GM19351 (cell line): ENCODE measurements around the gene SLC13A5.
"Not testable (repeated sequence)": the region's sequence is repeated elsewhere in the genome, so short reads cannot be mapped to it uniquely, and the experiment has no call there.

Experiments
- ATAC-seq: cut with Tn5 transposase; IDR thresholded peaks from one replicate; pipeline ENCODE4 v1.9.1; 2021; ENCODE audit warnings: mild to moderate bottlenecking, moderate library complexity; ENCODE audit not compliant: unreplicated experiment

Gene SLC13A5

DNA sequence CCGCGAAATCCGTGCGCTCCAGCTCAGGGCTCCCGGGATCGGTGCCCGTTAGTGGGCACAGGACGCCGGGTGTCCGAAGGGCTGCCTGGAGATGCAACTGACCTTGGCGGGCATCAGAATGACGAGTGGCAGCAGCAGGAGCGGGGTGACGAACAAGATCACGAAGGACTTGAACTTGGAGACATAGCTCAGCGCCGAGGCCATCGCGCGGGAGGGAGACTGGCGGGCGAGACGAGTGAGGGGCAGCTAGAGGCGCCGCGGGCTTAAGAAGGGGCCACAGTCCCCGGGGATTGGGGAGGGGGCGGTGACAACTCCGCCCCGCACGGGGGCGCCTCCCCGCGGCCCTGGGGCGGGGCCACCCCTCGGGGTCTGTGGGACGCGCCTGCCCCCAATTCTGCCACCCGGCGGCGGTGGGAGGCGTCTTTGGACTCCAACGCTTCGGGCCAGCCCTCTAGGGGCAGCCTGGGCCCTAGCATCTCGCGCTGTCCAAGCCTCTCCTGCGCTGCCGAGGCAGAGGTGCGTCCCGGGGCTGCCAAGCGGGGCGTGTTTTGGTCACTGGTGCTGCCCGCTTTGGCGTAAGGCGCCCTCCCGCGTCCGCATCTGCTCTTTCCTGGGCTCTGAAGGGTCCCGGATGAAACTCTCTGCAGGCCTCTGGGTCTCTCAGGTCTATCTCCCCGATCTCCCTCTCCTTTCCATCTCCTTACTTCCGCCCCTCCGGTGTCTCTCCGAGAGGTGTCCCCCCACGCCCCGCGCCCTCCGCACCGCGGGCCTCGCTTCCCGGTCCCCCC, at the start of gene SLC13A5:
TSS of gene SLC13A5 (minus strand) at position 240 of the 788 bp plus-strand sequence. CDS start at position 204, 36 bp downstream.
- ATAC-seq, result no peak

DNA sequence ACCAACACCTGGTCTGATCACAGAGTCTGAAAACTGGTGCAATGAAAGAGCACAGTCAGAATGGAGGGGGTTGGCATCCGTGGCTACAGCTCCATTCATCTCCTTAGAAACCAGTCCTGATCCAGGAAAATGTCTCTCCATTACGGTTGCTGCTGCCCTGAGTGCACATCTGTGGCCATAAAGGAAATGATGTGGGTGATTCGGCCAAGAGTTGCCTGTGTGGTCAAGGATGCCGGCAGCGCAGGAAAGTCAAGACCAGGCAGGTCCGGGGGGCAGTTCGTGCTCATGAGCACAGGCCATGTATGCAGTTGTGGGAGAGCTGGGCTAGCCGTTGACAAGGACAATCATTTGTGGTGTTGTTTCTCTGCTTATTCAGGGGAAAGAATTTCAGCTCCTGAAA, 48.6 kb upstream of the SLC13A5 start:
- no peak for ATAC-seq

DNA sequence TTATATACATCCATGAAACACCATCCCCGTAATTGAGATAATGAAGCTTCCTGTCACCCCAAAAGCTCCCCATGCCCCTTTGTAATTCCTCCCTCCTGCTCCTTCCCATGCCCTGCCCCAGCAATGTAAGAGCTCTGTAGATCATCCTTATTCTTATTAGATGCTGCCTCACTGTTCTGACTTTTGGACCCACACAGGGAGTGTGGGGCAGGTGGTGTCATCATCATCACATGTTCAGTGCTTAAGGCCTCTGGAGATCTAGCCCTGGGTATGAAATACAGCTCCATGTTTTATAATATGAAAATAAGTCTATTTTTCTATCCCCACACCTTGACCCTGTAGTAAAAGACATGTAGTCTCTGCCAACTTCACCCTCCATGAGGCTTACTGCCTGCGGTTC, 44.6 kb upstream of the SLC13A5 start:
- no peak for ATAC-seq

DNA sequence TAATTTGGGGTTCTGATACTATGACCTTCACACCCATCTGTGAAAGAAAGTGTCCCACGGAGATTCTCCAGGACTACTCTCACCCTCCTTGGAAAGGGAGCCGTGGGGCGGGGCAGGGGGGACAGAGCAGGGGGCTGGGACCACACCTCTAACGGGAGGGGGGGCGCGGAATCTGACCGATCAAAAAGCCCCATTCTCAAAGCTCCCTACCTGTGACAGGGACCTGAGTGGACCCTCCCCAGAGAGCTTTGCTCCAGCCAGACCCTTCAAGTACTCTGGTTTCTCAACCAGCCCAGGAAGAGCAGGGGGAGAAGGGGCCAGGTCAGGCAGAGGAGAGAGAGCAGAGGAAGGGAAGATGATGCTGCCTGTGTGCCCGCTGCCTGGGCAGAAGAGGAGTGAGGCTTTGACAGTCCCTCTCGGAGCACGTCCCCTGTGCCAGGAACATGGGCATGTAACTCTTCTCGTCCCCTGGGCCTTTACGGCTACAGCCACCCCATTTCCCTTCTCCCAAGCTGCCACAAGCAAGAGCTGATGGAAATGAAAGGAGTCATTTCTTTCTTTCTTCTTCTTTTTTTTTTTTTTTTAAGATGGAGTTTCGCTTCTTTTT, 43.4 kb upstream of the SLC13A5 start:
- no peak for ATAC-seq

GRCh38 chr17:6755731-6756184, 42.6 kb upstream of the SLC13A5 start, which contains the start of gene XAF1:
Gene XAF1, plus strand, starts transcription at chr17:6756046. Its CDS starts 33 bp downstream, at chr17:6756079.
- ATAC-seq, result no peak

GRCh38 chr17:6755281-6755680, 42.1 kb upstream of the SLC13A5 start:
- no peak for ATAC-seq

DNA sequence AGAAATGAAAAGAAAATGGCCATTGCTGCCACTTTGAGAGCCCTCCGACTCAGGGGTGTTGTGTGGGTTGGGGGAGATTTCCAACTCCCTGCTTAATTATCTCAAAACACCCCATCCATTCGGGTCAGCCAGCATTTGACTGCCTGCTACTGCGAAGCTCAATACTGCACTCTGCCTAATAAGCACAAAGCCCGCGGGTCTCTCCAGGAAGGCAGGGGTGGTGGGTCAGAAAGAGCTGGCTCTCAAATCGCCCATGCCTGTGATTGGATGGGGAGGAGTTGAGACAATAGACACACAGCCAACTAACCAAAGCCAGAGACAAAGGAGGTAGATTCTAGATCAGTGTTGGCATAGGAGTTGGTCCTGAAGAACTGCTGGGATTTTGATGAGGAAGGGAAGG, 40.4 kb upstream of the SLC13A5 start:
- ATAC-seq, result no peak

DNA sequence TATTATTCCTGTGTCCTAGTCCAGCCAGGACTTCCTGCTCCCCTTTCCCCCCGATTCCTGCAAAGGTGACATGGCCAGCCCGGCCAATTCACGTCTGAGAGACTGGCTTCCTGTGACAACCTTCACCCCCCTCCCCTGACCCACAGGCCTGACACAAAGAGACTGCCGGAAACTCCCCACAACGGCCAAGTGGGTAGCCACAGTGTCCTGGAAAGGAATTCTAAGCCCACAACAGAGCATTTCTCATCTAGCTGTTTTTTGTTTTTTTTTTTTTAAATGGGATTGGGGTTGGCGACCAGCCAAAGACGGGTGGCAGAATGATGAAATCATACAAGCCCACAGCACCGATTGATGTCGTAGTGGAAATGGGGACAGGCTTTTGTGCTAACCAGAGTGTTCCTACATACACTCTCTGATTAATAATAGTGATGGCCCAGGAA, 39.9 kb upstream of the SLC13A5 start:
- no peak for ATAC-seq

DNA sequence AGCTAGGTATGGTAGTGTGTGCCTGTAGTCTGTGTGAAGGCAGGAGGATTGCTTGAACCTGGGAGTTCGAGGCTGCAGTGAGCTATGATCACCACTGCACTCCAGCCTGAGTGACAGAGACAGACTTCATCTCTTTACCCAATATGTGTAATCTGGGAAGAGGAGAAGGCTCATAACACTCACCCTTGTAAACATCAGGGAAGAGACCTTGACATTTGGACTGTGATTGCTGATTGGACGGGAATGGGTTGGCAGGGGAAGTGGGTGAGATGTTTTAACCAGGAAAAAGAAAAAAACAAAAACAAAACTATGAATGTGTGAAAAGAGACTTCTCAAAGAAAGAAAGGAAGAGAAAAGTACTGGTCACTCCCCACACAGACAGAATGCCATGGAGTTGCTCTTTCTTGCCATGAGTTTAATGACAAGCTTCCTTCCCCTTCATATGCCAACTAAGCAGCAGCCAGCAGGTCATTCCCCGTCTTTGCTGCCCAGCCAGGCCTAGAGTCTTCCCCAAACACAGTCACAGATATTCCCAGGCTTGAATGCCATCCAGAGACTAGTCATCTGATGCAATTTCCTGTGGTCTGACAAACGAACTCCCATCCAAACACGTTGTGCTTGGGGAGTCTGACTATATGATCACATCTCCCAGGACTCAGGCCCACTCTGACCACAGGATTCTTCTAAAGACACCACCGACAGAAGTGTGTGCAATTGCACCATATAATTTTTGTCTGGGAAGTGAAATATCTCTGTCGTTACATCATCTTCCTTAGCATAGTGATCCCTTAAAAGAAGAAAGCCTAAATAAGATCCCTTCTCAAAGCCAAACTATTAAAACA, 39.1 kb upstream of the SLC13A5 start:
- no peak for ATAC-seq

GRCh38 chr17:6749519-6749918, 36.4 kb upstream of the SLC13A5 start:
- ATAC-seq, result no peak

GRCh38 chr17:6748617-6749016, 35.4 kb upstream of the SLC13A5 start:
- no peak for ATAC-seq

GRCh38 chr17:6746665-6747064, 33.5 kb upstream of the SLC13A5 start:
- ATAC-seq, result not testable (repeated sequence)

DNA sequence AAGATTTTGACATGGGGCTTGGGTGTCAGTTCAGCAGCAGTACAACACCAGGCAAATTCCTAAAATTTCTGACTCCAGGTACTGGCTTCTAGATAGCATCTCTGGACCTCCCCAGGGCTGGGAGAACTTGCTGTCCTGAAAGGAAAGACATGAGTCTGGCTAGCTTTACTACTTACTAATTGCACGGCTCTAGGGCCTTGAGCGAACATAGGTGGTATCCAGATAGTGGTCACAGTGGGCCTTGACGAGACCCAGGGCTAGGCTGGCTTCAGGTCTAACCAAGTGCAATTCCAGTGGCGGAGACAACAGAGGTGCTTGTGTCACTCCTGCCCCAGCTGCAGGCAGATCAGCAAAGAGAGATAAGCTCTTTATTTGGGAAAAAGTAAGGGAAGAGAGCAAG, 16.4 kb upstream of the SLC13A5 start:
- no peak for ATAC-seq

DNA sequence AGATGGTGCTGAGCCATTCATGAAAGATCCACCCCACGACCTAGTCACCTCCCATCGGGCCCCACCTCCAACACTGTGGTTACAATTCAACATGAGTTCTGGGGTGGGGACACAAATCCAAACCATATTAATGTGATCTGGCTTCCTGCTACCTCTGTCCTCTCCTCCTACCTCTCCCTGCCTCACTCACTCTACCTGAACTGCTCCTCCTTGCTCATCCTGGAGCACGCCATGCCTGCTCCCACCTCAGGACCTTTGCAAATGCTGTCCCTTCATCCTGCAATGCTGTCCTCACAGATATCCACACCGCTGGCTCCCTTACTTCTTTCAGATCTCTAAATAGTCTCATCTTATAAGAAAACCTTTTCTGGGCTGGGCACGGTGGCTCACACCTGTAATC, 10.8 kb upstream of the SLC13A5 start:
- no peak for ATAC-seq

GRCh38 chr17:6721744-6722143, 8.6 kb upstream of the SLC13A5 start:
- no peak for ATAC-seq

DNA sequence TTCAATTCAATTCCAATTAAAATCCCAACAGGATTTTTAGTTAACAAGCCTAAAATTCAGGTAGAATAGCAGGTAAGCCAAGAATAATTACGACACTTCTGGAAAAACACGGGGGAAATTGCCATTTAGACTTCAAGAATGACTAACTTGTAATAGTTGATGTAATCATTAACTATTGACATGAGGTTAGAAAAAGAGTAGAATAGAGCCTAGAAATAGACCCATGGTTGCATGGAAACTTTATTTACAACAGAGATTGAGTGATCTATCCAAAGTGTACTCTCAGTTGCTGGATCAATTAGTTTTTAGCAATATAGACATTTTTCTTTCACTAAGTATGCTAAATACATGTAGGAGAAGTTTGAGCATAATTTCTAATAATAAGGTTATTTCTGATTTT, 3.6 kb upstream of the SLC13A5 start:
- no peak for ATAC-seq

DNA sequence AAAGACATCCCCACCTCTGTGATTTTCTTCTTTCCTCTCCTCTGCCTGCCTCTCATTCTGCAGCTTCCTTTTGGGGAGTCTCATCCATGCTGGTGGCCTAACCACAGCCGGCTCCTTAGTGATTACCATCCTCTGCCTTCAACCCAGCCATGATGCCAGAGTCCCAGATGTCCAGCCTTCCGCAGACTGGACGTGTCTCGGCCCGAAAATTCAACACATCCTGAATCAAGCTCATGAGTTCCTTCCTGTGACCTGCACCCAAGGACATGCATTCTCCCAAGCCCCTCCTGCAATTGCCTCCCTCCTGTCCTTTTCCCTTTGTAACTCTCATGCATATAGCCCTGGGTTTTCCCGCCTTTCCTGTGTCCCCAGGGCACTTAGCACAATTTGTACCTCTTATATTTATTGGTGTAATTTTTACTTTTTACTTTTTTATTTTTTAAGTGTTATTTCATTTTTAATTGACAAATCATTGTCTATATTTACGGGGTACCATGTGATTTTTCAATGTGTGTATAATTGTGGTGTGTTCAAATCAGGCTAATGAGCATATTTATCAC, 1.2 kb upstream of the SLC13A5 start:
- no peak for ATAC-seq

DNA sequence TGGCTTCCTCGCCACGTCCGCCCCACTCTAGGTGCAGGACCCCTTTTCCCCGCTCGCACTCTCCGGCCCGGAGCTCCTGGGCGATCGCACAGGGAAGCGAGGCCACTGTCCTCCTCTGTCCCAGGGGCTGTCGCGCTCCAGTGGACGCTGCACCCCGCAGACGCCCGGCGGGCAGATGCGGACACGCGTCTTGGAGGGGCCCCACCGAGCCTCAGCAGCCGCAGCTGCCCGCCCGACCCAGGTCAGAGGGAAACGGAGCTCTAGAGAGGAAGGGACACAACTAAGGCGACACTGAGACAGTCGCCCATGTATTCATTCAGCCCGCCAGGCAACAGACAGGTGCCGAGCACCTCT, 726 bp upstream of the SLC13A5 start:
- ATAC-seq, result no peak

DNA sequence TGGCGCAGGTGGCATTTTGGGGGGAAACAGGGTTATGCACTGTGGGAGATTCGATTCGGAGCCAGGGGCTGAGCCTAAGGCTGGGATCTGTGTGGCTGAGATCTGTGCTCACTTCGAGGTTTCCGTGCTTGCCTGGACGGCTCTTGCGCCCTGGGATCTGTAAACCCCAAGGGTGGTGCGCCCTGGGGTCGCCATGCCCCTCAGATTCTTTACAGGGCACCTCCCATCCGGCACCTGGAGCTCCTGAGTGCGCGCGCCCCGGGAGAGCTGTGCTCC, 377 bp downstream of the SLC13A5 start:
- ATAC-seq, result no peak

DNA sequence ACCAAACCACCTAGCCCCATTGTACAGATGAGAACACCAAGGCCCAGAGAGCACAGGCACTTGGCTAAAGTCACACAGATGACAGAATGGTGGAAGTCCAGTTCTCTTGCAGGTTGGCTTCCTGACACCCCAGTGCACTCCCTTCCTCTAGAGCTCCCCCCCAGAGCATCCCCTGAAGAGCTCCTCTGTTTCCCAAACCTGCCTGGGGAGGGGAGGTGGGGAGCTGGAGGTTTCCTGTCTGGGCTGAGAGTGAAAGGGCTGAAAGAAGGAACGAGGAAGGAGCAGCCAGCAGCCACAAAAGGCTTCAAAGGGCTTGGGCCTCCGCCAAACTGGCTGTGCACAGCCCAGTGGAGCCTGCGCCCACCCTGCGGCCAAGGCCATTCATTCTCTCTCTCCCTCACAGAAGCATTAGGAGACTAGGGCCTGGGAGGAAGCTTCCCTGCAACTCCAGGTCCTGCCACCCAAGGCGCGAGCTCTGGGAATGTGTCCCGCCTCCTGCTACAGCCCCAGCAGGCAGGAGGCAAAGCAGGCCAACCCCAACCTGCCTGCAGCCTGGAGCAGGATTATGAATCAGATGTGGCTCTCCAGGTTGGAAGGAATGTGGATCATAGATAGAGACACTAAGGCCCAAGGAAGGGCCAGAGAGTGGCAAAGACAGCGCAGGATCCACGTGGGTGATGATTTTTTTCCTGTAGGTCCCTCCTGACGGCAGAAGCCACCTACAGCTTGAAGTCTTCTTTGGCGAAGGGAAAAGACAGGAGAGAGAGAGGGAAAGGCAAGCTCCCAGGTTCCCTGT, 913 bp downstream of the SLC13A5 start:
- ATAC-seq, result no peak

DNA sequence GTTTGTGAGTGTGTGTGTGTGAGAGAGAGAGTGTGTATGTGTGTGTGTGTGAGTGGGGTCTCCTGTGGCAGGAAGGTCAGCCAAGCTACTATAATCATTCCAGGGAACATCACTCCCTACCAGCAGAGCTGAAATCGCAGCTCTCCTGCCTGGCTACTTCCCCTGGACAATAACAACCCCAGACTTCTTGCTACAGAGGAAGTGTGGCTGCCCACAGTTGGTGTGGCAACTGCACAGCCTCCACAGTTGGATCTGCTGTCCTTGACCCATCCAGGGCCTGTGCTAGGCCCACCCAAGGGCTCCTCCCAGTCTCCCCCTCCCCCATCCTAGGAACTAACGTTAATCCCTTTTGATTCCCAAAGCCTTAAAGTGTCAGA, 1.5 kb downstream of the SLC13A5 start:
- no peak for ATAC-seq
